GM19023 (cell line): Measurements from ENCODE around the gene YIPF3.
"Not testable (repeated sequence)": the region's sequence is repeated elsewhere in the genome, so short reads cannot be mapped to it uniquely, and the experiment has no call there.

Experiments
- ATAC-seq: cut with Tn5 transposase; IDR thresholded peaks from one replicate; pipeline ENCODE4 v1.9.1; 2021; ENCODE audit warnings: mild to moderate bottlenecking, moderate library complexity; ENCODE audit not compliant: unreplicated experiment

Gene YIPF3

GRCh38 chr6:43516697-43517504, at the start of gene YIPF3, which contains the start of gene POLR1C:
TSS of gene YIPF3 (minus strand) at chr6:43516926. CDS start at chr6:43516807, 119 bp downstream.
TSS of gene POLR1C (plus strand) at chr6:43517089. CDS start at chr6:43517110, 21 bp downstream.
- ATAC-seq = peak; percentile 90

- ATAC-seq = no peak
Observed at GRCh38 chr6:43559328-43559727, 42.6 kb upstream of the YIPF3 start.

- not testable (repeated sequence) for ATAC-seq
Observed at GRCh38 chr6:43557620-43558019, 40.9 kb upstream of the YIPF3 start.

GRCh38 chr6:43547222-43547621, 30.5 kb upstream of the YIPF3 start:
- no peak for ATAC-seq

- no peak for ATAC-seq
Observed at GRCh38 chr6:43544461-43544860, 27.7 kb upstream of the YIPF3 start.

- peak; percentile 55 for ATAC-seq
Observed at GRCh38 chr6:43541774-43542471, 25.2 kb upstream of the YIPF3 start.

- no peak for ATAC-seq
Observed at GRCh38 chr6:43540507-43540906, 23.8 kb upstream of the YIPF3 start.

- ATAC-seq = not testable (repeated sequence)
Observed at GRCh38 chr6:43539409-43539808, 22.7 kb upstream of the YIPF3 start.

GRCh38 chr6:43538986-43539385, 22.3 kb upstream of the YIPF3 start:
- not testable (repeated sequence) for ATAC-seq

GRCh38 chr6:43532201-43532600, 15.5 kb upstream of the YIPF3 start:
- ATAC-seq = no peak

- no peak for ATAC-seq
Observed at GRCh38 chr6:43524483-43524961, 7.8 kb upstream of the YIPF3 start.

GRCh38 chr6:43523284-43523683, 6.6 kb upstream of the YIPF3 start:
- no peak for ATAC-seq

GRCh38 chr6:43522547-43523261, 6.0 kb upstream of the YIPF3 start:
- no peak for ATAC-seq

- no peak for ATAC-seq
Observed at GRCh38 chr6:43521836-43522235, 5.1 kb upstream of the YIPF3 start.

GRCh38 chr6:43520097-43520496, 3.4 kb upstream of the YIPF3 start:
- no peak for ATAC-seq

GRCh38 chr6:43517505-43518357, 1.0 kb upstream of the YIPF3 start:
- ATAC-seq = no peak

- ATAC-seq = no peak
Observed at GRCh38 chr6:43516367-43516696, 394 bp downstream of the YIPF3 start.

GRCh38 chr6:43515808-43516207, 918 bp downstream of the YIPF3 start:
- no peak for ATAC-seq

- no peak for ATAC-seq
Observed at GRCh38 chr6:43511824-43512415, 4.8 kb downstream of the YIPF3 start.

GRCh38 chr6:43510827-43511163, 5.9 kb downstream of the YIPF3 start:
- no peak for ATAC-seq
